ENCODE results near the gene TNS2.

GRCh38 chr12:53068811-53069585 lies 19.1 kb downstream of the TNS2 start:
- TF ChIP-seq, protein P1, sequence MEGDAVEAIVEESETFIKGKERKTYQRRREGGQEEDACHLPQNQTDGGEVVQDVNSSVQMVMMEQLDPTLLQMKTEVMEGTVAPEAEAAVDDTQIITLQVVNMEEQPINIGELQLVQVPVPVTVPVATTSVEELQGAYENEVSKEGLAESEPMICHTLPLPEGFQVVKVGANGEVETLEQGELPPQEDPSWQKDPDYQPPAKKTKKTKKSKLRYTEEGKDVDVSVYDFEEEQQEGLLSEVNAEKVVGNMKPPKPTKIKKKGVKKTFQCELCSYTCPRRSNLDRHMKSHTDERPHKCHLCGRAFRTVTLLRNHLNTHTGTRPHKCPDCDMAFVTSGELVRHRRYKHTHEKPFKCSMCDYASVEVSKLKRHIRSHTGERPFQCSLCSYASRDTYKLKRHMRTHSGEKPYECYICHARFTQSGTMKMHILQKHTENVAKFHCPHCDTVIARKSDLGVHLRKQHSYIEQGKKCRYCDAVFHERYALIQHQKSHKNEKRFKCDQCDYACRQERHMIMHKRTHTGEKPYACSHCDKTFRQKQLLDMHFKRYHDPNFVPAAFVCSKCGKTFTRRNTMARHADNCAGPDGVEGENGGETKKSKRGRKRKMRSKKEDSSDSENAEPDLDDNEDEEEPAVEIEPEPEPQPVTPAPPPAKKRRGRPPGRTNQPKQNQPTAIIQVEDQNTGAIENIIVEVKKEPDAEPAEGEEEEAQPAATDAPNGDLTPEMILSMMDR (IDR thresholded peaks at IDR 0.05) = no peak
- no peak for TF ChIP-seq POLR2A (IDR thresholded peaks at IDR 0.05)

All from right lobe of liver (tissue), 4 donors.